ENCODE results near the gene TAGLN2. TPM values are rescaled to one million over a fixed set of nuclear protein-coding genes. Genes with fewer than 3 reads are reported as not detected.

Gene TAGLN2
- total RNA-seq, 1 donor from 2014 or later, result 138 TPM

- TF ChIP-seq CTCF (conservative IDR thresholded peaks at IDR 0.05), result no peak
- Mint-ChIP-seq H3K9me3 (no peaks in the 10 kb centered on the region), H3K36me3 (peaks cover 10% of the 10 kb centered on the region), H3K4me3 (peak overlapping the region; percentile 72), H3K4me1 (ENCODE audit: unreplicated experiment) (peaks cover 70% of the 10 kb centered on the region), H3K27ac (peak overlapping the region; percentile 61), H3K27me3 (no peaks in the 10 kb centered on the region)
- no peak for DNase-seq (ENCODE audit: extremely low spot score, unreplicated experiment)
Measured at GRCh38 chr1:159941141-159941540, 15.8 kb upstream of the TAGLN2 start.

GRCh38 chr1:159940006-159940620 is 14.8 kb upstream of the TAGLN2 start:
- H3K27me3 Mint-ChIP-seq, result no peaks in the 10 kb centered on the region
- peaks cover 10% of the 10 kb centered on the region for H3K36me3 Mint-ChIP-seq
- no peak for TF ChIP-seq CTCF (conservative IDR thresholded peaks at IDR 0.05)
- DNase-seq (ENCODE audit: extremely low spot score, unreplicated experiment), result no peak
- H3K9me3 Mint-ChIP-seq, result no peaks in the 10 kb centered on the region
- peak overlapping the region; percentile 39 for H3K27ac Mint-ChIP-seq
- peak overlapping the region; percentile 50 for H3K4me3 Mint-ChIP-seq
- peaks cover 65% of the 10 kb centered on the region for H3K4me1 Mint-ChIP-seq (ENCODE audit: unreplicated experiment)

GRCh38 chr1:159939678-159940002 is 14.3 kb upstream of the TAGLN2 start:
- H3K9me3 Mint-ChIP-seq, result no peaks in the 10 kb centered on the region
- peak overlapping the region; percentile 39 for H3K27ac Mint-ChIP-seq
- peaks cover 10% of the 10 kb centered on the region for H3K36me3 Mint-ChIP-seq
- H3K4me1 Mint-ChIP-seq (ENCODE audit: unreplicated experiment), result peaks cover 61% of the 10 kb centered on the region
- no peak overlapping the region for H3K4me3 Mint-ChIP-seq
- no peak for TF ChIP-seq CTCF (conservative IDR thresholded peaks at IDR 0.05)
- DNase-seq (ENCODE audit: extremely low spot score, unreplicated experiment), result no peak
- H3K27me3 Mint-ChIP-seq, result no peaks in the 10 kb centered on the region

GRCh38 chr1:159938905-159939677 is 13.8 kb upstream of the TAGLN2 start:
- Mint-ChIP-seq H3K27me3 (no peaks in the 10 kb centered on the region), H3K9me3 (no peaks in the 10 kb centered on the region), H3K36me3 (peaks cover 10% of the 10 kb centered on the region), H3K4me3 (no peak overlapping the region), H3K27ac (peak overlapping the region; percentile 17), H3K4me1 (ENCODE audit: unreplicated experiment) (peaks cover 57% of the 10 kb centered on the region)
- no peak for DNase-seq (ENCODE audit: extremely low spot score, unreplicated experiment)
- no peak for TF ChIP-seq CTCF (conservative IDR thresholded peaks at IDR 0.05)

- H3K4me3 Mint-ChIP-seq, result peak overlapping the region; percentile 64
- no peak for TF ChIP-seq CTCF (conservative IDR thresholded peaks at IDR 0.05)
- peak overlapping the region; percentile 56 for H3K27ac Mint-ChIP-seq
- peaks cover 55% of the 10 kb centered on the region for H3K4me1 Mint-ChIP-seq (ENCODE audit: unreplicated experiment)
- no peaks in the 10 kb centered on the region for H3K27me3 Mint-ChIP-seq
- no peak for DNase-seq (ENCODE audit: extremely low spot score, unreplicated experiment)
- peaks cover 17% of the 10 kb centered on the region for H3K36me3 Mint-ChIP-seq
- H3K9me3 Mint-ChIP-seq, result no peaks in the 10 kb centered on the region
Measured at GRCh38 chr1:159938211-159938852, 13.0 kb upstream of the TAGLN2 start.
